ENCODE measurements around the gene HIPK3.
"Not testable (repeated sequence)": the region's sequence is repeated elsewhere in the genome, so short reads cannot be mapped to it uniquely, and the experiment has no call there.

Gene HIPK3

GRCh38 chr11:33358150-33358831, 101.1 kb downstream of the HIPK3 start:
- DNase-seq (no peak), ATAC-seq (no peak)
- H3K27me3 Mint-ChIP-seq: peaks cover 7% of the 10 kb centered on the region
- no peak overlapping the region for H3K4me3 Mint-ChIP-seq
- H3K4me1 Mint-ChIP-seq: no peaks in the 10 kb centered on the region
- no peaks in the 10 kb centered on the region for H3K9me3 Mint-ChIP-seq
- H3K27ac Mint-ChIP-seq: no peak overlapping the region

GRCh38 chr11:33360642-33361041, 103.5 kb downstream of the HIPK3 start:
- H3K4me1 Mint-ChIP-seq: no peaks in the 10 kb centered on the region
- H3K27ac Mint-ChIP-seq: no peak overlapping the region
- no peak overlapping the region for H3K4me3 Mint-ChIP-seq
- H3K27me3 Mint-ChIP-seq: peaks cover 17% of the 10 kb centered on the region
- ATAC-seq (no peak), DNase-seq (no peak)
- H3K9me3 Mint-ChIP-seq: no peaks in the 10 kb centered on the region

GRCh38 chr11:33362051-33362910, 105.1 kb downstream of the HIPK3 start:
- H3K4me3 Mint-ChIP-seq: no peak overlapping the region
- H3K27ac Mint-ChIP-seq: no peak overlapping the region
- H3K4me1 Mint-ChIP-seq: no peaks in the 10 kb centered on the region
- DNase-seq (no peak), ATAC-seq (peak; percentile 33)
- peaks cover 26% of the 10 kb centered on the region for H3K27me3 Mint-ChIP-seq
- no peaks in the 10 kb centered on the region for H3K9me3 Mint-ChIP-seq

- Mint-ChIP-seq H3K4me1 (no peaks in the 10 kb centered on the region), H3K27me3 (peaks cover 27% of the 10 kb centered on the region), H3K27ac (no peak overlapping the region), H3K9me3 (no peaks in the 10 kb centered on the region), H3K4me3 (no peak overlapping the region)
- ATAC-seq (no peak), DNase-seq (no peak)
These were observed 109.7 kb downstream of the HIPK3 start for GRCh38 chr11:33366918-33367317.

- Mint-ChIP-seq H3K27ac (peak overlapping the region in 1 of 2 donors; percentile 30), H3K27me3 (peaks cover 27% of the 10 kb centered on the region)
- not testable (repeated sequence) for DNase-seq, H3K9me3 Mint-ChIP-seq, H3K4me3 Mint-ChIP-seq, ATAC-seq, H3K4me1 Mint-ChIP-seq
These were observed 111.3 kb downstream of the HIPK3 start for GRCh38 chr11:33368475-33368874.

- ATAC-seq (no peak), DNase-seq (no peak)
- Mint-ChIP-seq H3K4me1 (no peaks in the 10 kb centered on the region), H3K27ac (peak overlapping the region in 1 of 2 donors; percentile 29), H3K4me3 (no peak overlapping the region), H3K27me3 (peaks cover 31% of the 10 kb centered on the region), H3K9me3 (no peaks in the 10 kb centered on the region)
These were observed 111.8 kb downstream of the HIPK3 start for GRCh38 chr11:33368931-33369330.

- Mint-ChIP-seq H3K27ac (no peak overlapping the region), H3K4me3 (no peak overlapping the region), H3K4me1 (no peaks in the 10 kb centered on the region), H3K9me3 (no peaks in the 10 kb centered on the region), H3K27me3 (peaks cover 29% of the 10 kb centered on the region)
- ATAC-seq: no peak
- DNase-seq: no peak
These were observed 116.5 kb downstream of the HIPK3 start for GRCh38 chr11:33373636-33374035.

GRCh38 chr11:33375236-33375635, 118.1 kb downstream of the HIPK3 start:
- ATAC-seq: no peak
- H3K9me3 Mint-ChIP-seq: no peaks in the 10 kb centered on the region
- no peaks in the 10 kb centered on the region for H3K4me1 Mint-ChIP-seq
- DNase-seq: no peak
- peaks cover 23% of the 10 kb centered on the region for H3K27me3 Mint-ChIP-seq
- no peak overlapping the region for H3K27ac Mint-ChIP-seq
- peak overlapping the region; percentile 21 to 45 for H3K4me3 Mint-ChIP-seq

- no peaks in the 10 kb centered on the region for H3K9me3 Mint-ChIP-seq
- H3K4me3 Mint-ChIP-seq: peak within 1 kb of the TSS; percentile 21 to 45
- no peaks in the 10 kb centered on the region for H3K4me1 Mint-ChIP-seq
- no peak within 1 kb of the TSS for H3K27ac Mint-ChIP-seq
- DNase-seq: no peak
- H3K27me3 Mint-ChIP-seq: peaks cover 22% of the 10 kb centered on the region
- peak; percentile 24 for ATAC-seq
These were observed 118.6 kb downstream of the HIPK3 start, which contains the start of gene KIAA1549L for GRCh38 chr11:33375688-33376311. Gene KIAA1549L (plus strand): TSS chr11:33376108.

GRCh38 chr11:33376331-33377310, 119.4 kb downstream of the HIPK3 start:
- peaks cover 22% of the 10 kb centered on the region for H3K27me3 Mint-ChIP-seq
- H3K4me3 Mint-ChIP-seq: no peak overlapping the region
- H3K27ac Mint-ChIP-seq: no peak overlapping the region
- peak; percentile 55 for ATAC-seq
- no peak for DNase-seq
- no peaks in the 10 kb centered on the region for H3K9me3 Mint-ChIP-seq
- H3K4me1 Mint-ChIP-seq: no peaks in the 10 kb centered on the region

- Mint-ChIP-seq H3K9me3 (no peaks in the 10 kb centered on the region), H3K4me1 (no peaks in the 10 kb centered on the region), H3K27me3 (peaks cover 22% of the 10 kb centered on the region), H3K4me3 (no peak overlapping the region), H3K27ac (no peak overlapping the region)
- no peak for ATAC-seq
- DNase-seq: no peak
These were observed 120.5 kb downstream of the HIPK3 start for GRCh38 chr11:33377412-33378370.

GRCh38 chr11:33379947-33380346, 122.8 kb downstream of the HIPK3 start:
- ATAC-seq (no peak), DNase-seq (no peak)
- no peak overlapping the region for H3K27ac Mint-ChIP-seq
- no peak overlapping the region for H3K4me3 Mint-ChIP-seq
- no peaks in the 10 kb centered on the region for H3K9me3 Mint-ChIP-seq
- no peaks in the 10 kb centered on the region for H3K4me1 Mint-ChIP-seq
- H3K27me3 Mint-ChIP-seq: peaks cover 8% of the 10 kb centered on the region

- Mint-ChIP-seq H3K4me3 (no peak overlapping the region), H3K4me1 (no peaks in the 10 kb centered on the region), H3K9me3 (no peaks in the 10 kb centered on the region), H3K27me3 (no peaks in the 10 kb centered on the region), H3K27ac (no peak overlapping the region)
- DNase-seq (no peak), ATAC-seq (no peak)
These were observed 126.1 kb downstream of the HIPK3 start for GRCh38 chr11:33383075-33383919.
